Osteoblast (primary cell): ENCODE results near the gene NRN1. TPM values are rescaled to one million over a fixed set of nuclear protein-coding genes. Genes with fewer than 3 reads are reported as not detected.

Experiments
- DNase-seq: peaks from one replicate; pipeline ENCODE4 v3.0.0; 2011; ENCODE audit warnings: low spot score, mixed read lengths; ENCODE audit not compliant: insufficient read length; ENCODE audit errors: missing footprints
- H2AFZ ChIP-seq: 2 replicates; pipeline ENCODE4 v1.6.0; 2011; ENCODE audit warnings: mild to moderate bottlenecking, low read length
- H3K27ac ChIP-seq: 2 replicates; pipeline ENCODE4 v1.5.1; 2011; ENCODE audit warnings: mild to moderate bottlenecking, low read depth, low read length, moderate library complexity
- H3K27me3 ChIP-seq: 2 replicates; pipeline ENCODE4 v1.6.0; 2012; ENCODE audit warnings: mild to moderate bottlenecking, control low read depth, inconsistent platforms, low read length, moderate library complexity; ENCODE audit not compliant: insufficient read depth
- H3K36me3 ChIP-seq: 2 replicates; pipeline ENCODE4 v1.5.1; 2011; ENCODE audit warnings: mild to moderate bottlenecking, low read length, control low read depth, moderate library complexity; ENCODE audit not compliant: insufficient read depth
- H3K4me1 ChIP-seq: 2 replicates; pipeline ENCODE4 v1.5.1; 2011; ENCODE audit warnings: mild to moderate bottlenecking, low read length, control low read depth, moderate library complexity; ENCODE audit not compliant: insufficient read depth
- H3K4me2 ChIP-seq: 2 replicates; pipeline ENCODE4 v1.6.0; 2011; ENCODE audit warnings: mild to moderate bottlenecking, low read length; ENCODE audit not compliant: insufficient read depth
- H3K4me3 ChIP-seq: fragments of 200-600 bp; sonication (generic); 3 replicates; pipeline ENCODE4 v1.5.1; 2012; ENCODE audit warnings: mild to moderate bottlenecking, low read length, inconsistent platforms; ENCODE audit not compliant: insufficient read depth
- H3K79me2 ChIP-seq: 2 replicates; pipeline ENCODE4 v1.6.0; 2012; ENCODE audit warnings: mild to moderate bottlenecking, low read length, control low read depth, inconsistent platforms; ENCODE audit not compliant: insufficient read depth
- H3K9me3 ChIP-seq: 2 replicates; pipeline ENCODE4 v1.5.1; 2011; ENCODE audit warnings: low read depth, low read length, control low read depth
- H4K20me1 ChIP-seq: 2 replicates; pipeline ENCODE4 v1.6.0; 2012; ENCODE audit warnings: mild to moderate bottlenecking, low read length, control low read depth; ENCODE audit not compliant: insufficient read depth
- CTCF ChIP-seq: IDR thresholded peaks from 2 replicates; pipeline ENCODE4 v1.5.1; 2011; ENCODE audit warnings: mild to moderate bottlenecking, low read depth, low read length, moderate library complexity; ENCODE audit errors: extremely low read depth
- total RNA-seq: library from RNA; depleted of rRNA; stranded (reverse); fragments of >200 nt; gene quantifications from 2 replicates; pipeline ENCODE4 v1.2.3, GENCODE V29; 2012

Gene NRN1
- total RNA-seq, 1 donor = 56.1 TPM

- no peaks in the 10 kb centered on the region for H3K79me2 ChIP-seq
- DNase-seq = peak; percentile 49
- H3K27ac ChIP-seq = no peak overlapping the region
- H3K36me3 ChIP-seq = no peaks in the 10 kb centered on the region
- H3K4me2 ChIP-seq = no peak overlapping the region
- H3K4me1 ChIP-seq = peaks cover 7% of the 10 kb centered on the region
- no peaks in the 10 kb centered on the region for H3K27me3 ChIP-seq
- no peaks in the 10 kb centered on the region for H4K20me1 ChIP-seq
- H3K9me3 ChIP-seq = no peaks in the 10 kb centered on the region
- TF ChIP-seq CTCF = no peak
- H3K4me3 ChIP-seq = no peak overlapping the region
- H2AFZ ChIP-seq = no peak overlapping the region
These were observed 25.3 kb downstream of the NRN1 start for GRCh38 chr6:5981126-5982026.

GRCh38 chr6:5979650-5980420 is 26.9 kb downstream of the NRN1 start:
- Histone ChIP-seq H2AFZ (no peak overlapping the region), H3K9me3 (no peaks in the 10 kb centered on the region), H3K27me3 (no peaks in the 10 kb centered on the region), H3K36me3 (no peaks in the 10 kb centered on the region), H3K27ac (no peak overlapping the region), H3K4me2 (no peak overlapping the region), H4K20me1 (no peaks in the 10 kb centered on the region), H3K79me2 (no peaks in the 10 kb centered on the region), H3K4me3 (no peak overlapping the region), H3K4me1 (peaks cover 7% of the 10 kb centered on the region)
- TF ChIP-seq CTCF = no peak
- peak; percentile 43 for DNase-seq

- Histone ChIP-seq H3K4me2 (no peak overlapping the region), H3K27ac (no peak overlapping the region), H3K36me3 (no peaks in the 10 kb centered on the region), H3K27me3 (no peaks in the 10 kb centered on the region), H4K20me1 (no peaks in the 10 kb centered on the region), H2AFZ (no peak overlapping the region), H3K79me2 (no peaks in the 10 kb centered on the region), H3K4me1 (peaks cover 6% of the 10 kb centered on the region), H3K9me3 (no peaks in the 10 kb centered on the region), H3K4me3 (no peak overlapping the region)
- TF ChIP-seq CTCF = no peak
- no peak for DNase-seq
These were observed 29.9 kb downstream of the NRN1 start for GRCh38 chr6:5976811-5977210.
